HG02943 (cell line): ENCODE data around the gene IKZF1.
A peak's percentile ranks its signal among the peaks of the same experiment; 100 is the strongest.

Experiments used
- ATAC-seq: cut with Tn5 transposase; IDR thresholded peaks from one replicate; pipeline ENCODE4 v1.9.1; 2021; ENCODE audit warnings: mild to moderate bottlenecking, low read depth, moderate library complexity; ENCODE audit not compliant: unreplicated experiment

IKZF1 gene

DNA sequence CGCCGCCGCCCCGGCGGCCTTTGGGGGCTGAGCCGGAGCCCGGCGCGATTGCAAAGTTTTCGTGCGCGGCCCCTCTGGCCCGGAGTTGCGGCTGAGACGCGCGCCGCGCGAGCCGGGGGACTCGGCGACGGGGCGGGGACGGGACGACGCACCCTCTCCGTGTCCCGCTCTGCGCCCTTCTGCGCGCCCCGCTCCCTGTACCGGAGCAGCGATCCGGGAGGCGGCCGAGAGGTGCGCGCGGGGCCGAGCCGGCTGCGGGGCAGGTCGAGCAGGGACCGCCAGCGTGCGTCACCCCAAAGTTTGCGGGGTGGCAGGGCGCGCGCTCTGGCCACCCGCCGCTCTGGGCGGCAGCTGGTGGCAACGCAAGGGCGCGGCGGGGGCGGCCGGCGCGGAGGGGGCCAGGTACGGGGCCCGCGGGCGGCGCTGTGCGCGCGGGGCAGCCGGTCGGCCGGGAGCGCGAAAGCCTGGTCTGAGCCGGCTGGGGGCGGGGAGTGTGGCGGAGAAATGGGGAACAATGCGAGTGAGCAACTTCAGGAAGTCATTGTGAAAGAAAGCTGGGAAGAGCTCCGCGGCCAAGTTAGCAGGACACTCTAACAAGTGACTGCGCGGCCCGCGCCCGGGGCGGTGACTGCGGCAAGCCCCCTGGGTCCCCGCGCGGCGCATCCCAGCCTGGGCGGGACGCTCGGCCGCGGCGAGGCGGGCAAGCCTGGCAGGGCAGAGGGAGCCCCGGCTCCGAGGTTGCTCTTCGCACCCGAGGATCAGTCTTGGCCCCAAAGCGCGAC lies at the start of gene IKZF1:
IKZF1 (plus strand) TSS at position 588 of the 782 bp plus-strand sequence. CDS start 14,346 bp downstream, outside the sequence.
- peak; percentile 32 for ATAC-seq

DNA sequence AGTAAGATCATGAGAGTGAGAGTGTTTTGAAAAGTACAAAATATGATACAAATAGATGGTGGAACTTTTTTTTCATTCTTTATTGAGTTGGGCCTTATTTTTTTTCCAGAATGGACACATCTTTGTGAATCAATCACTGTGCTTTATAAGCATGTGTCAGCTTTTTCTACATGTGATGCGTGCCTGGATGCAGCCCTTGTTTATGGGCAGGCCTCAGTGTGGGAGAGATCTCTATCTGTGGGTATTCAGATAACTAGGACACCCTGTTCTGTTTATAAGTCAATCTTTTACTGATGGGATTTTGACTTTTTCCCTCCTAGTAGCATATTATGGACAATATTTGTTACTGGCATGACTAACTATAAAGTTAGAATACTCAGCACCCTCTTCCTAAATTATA lies 42.9 kb upstream of the IKZF1 start:
- no peak for ATAC-seq

DNA sequence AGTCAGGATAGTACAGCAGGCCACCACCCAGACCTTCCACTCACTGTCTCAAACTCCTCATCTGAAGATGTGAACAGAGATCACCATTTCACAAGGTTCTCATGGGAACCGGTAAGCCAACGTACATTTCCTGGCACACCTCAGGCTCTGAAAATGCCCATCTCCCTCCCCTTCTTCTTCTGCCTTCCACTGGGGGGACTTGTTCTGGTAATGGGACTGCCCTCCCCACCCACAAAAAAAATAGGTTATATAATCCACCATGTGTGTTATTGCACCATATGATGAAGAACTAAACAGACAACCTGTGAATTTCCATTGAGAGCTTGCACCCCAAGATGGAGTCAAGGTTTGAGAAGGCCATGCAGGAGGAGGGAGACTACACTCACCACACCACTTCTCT lies 42.1 kb upstream of the IKZF1 start:
- no peak for ATAC-seq

DNA sequence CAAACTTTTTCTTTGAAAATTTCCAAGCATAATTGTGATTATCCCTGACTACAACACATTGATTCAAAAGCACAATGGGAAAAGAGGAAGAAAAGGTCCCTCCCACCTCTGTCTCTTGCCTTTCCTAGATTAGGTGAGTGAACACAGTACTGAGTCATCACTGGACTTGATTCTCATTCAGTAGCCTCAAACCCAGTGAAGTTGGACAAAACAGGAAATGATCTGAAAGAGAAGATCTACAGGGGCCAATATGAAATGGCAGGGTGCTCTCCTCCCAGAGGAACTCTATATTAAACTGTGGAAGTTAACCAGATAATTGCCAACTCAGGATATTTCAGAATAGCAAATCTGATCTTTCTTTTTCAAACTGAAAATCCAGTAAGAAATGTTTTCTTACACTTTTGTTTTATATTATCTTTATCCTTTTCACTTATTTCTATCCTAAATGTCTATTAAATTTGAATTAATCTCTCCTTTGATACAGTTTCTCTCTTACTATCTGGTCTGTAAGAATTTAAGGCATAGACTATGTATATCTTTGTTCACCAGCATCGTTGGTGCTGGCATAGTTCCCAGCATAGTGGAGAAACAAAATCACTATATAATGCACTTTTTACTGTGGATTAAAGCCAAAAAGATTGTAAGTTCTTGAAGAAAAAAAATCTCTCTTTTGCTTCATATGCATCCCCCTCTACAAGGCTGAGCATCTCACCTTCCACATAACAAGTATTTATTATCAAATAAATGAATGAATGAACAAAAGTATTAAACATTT lies 41.4 kb upstream of the IKZF1 start:
- ATAC-seq: peak; percentile 52

DNA sequence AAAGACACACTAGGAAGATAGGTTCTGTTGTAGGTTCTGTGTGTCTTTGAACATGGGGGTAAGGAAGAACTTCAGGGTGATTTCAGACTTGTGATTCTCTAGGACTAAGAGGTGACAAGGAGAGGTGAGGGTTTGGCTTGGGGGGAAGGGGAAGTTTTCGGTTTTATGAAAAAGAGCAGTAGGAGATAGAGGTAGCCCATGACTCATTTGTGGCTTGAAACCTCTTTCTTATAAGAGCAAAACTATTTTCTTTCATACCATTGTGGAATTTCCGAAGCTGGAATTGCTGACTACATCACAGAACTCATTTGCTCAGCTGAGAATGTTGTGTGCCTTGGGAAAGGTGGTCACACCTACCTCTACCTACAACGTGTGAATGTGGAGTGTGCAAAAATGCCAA lies 39.6 kb upstream of the IKZF1 start:
- ATAC-seq: no peak

DNA sequence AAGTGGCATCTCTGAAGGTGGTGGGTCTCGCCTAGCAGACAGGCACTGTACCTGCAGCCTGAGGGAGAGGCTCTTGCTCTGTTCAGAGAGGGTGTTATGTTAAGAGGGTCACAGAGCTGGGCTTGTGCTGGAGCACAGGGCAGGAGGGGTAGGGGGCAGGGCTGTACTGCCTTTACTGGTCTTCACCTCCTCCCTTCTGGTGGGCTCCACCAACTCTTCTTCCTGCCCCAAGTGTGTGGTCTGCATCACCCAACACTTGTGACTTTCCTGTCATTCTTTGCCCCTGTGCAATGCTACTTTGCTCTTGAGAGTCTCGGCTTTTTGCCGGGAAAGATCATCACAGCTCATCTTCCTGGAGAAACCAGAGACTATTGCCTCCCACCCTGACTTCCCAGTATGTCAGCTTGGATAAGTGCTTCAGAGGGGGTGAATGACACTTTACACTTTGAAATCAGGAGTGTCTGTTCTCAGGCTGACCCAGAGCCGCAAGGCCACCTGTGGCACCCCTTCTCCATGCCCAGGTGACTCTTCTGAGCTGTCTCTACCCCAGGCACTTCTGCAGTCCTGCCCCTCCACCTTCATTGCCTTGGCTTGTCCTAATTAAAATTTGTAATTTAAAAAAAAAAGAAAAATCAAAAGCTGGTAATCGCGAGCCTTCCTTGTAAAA lies 38.4 kb upstream of the IKZF1 start:
- ATAC-seq: no peak

DNA sequence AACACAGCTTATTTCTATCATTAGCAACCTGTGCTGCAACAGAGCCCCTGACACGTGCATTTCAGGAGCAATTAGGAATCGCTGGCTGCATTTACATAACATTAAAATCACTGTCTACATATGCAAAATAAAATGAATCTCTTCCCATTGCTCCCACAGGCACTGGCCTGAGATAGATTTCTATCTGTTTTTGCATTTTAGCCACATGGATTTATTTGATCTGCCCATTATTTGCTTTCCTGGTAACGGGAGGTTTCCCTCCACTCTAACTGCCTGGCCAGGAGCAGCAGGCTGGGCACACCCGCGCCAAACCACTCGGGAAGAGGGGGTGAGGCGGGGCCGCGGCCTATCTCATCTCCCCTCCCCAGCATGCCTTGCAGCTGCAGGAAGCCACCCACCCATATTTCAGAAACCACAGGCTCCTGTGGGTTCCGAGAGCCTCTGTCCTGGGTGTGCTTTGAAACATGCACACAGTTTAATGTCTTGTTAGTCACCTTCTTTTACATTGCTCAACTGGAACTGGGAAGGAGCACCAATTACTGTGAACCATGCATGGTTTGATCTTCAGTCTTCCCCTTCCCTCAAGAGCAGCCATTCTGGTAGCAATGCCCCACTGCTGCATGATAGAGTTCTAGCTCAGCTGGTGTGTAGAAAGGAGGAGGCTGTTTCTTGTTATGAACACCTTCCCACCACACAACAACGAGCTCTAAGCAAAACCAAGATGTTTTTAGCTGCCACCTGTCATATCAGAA lies 37.7 kb upstream of the IKZF1 start:
- peak; percentile 46 for ATAC-seq

DNA sequence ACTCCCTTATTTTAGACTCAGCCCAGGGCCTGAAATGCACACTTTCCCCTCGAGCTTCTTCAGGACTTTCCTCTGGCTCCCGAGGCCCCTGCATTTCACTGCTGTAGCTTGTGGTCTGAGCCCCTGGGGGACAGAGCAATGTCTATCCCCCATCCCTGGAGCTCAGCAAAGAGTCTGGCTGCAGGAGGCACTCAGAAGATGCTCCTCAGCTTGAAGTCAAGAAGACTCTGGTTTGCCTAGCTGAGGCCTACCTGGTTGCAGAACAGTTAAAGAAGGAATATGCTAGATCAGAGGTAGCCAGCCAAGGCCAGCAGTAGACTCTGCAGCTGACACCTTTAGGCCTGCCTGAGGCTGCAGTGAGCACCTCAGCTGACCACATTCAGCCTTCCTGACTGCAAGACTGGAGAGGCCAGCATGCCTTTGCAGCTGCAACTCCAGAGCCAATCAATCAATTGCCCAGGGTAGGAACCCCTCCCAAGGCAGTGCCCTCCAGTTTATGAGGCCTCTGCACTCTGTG lies 36.9 kb upstream of the IKZF1 start:
- no peak for ATAC-seq

DNA sequence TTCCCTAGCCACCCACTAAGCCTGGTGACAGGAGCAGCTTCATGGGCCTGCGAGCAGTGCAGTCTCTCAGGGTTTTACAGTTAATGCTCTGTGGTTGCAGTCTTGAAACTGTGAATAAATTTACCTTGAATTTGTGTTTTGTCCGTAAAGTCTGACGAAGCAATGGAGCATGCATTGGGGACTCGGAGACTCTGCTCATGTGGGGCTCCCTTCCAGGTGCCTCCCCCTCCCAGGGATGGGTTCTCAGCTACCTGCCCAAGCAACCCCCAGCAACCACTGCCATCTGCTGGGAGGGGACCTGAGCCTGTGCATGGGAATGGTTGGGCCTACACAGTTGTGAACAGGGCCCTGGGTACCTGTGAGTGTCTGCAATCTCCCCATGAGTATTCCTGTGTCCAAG lies 36.3 kb upstream of the IKZF1 start:
- ATAC-seq: no peak

DNA sequence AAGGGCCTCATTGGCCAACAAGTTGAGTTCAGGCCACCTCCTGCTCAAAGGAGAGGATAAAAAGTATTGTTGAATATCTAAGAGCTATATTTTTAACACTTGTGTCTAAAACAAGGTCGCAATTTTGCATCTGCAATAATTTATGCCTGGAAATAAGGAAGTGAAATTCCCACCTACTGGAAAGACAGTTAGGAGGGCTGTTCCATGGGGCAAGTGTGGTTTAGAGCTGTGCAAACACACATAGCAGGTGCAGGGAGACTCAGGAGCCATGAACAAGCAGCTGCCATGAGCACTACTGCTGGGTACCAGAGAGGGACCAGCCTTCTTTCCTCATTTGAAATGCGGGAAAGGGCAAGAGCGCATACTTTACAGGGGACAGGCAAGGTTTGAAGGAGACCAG lies 35.5 kb upstream of the IKZF1 start:
- ATAC-seq: no peak

DNA sequence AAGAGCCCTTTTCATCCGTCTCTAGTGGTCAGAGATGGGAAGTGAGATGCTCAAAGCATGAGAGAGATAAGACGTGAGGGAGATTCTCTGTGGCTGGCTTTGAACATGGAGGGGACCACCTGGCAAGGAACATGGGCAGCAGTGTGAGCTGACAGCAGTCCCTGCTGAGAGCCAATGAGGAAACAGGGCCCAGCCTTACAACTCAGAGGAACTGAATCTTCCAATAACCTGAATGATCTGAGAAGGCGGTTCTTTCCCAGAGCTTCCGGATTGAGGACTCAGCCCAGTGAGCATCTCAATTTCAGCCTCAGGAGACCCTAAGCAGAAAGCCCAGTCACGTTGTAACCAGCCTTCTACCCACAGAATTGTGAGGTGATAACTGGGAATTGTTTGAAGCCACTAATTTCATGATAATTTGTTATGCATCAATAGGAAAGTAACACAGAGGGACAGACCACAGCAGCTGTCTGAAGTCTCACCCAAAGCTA lies 33.9 kb upstream of the IKZF1 start:
- ATAC-seq: no peak

DNA sequence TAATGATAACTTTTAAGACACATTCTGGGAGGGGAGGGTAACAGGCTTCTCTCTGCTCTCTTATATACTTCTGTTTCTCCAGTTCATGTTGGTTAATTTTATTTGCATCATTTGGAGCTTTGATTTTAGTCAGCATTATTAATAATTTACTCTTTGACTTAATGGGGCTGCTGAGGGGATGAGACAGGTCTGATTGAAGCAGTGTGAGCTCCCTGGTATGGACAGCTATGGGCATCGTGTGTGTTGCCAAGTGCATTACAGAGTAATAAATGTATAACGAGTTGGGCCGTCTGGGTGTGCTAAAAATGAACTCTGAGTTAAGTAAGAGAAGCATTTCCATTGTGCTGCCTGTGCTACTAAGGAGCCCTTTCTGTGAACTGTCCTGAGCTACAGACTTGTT lies 31.7 kb upstream of the IKZF1 start:
- peak; percentile 59 for ATAC-seq

DNA sequence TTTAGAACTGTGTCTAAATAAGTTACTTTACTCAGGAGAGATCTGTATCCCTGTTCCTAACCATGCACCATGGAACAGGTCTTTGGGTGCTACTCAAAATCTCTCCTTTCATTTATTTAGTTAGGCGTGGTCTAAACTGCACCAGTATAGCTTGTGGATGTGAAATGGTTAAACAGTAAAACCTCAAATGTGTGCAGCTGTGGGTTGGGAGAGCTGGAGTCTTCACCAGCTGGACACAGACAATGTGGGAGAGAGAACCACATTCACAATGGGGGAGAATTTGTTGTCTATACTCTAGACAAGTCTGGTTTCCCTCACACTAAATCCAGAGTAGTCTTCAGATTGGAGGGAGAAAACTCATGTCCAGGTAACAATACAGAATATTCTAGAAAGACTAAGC lies 31.2 kb upstream of the IKZF1 start:
- ATAC-seq: no peak

DNA sequence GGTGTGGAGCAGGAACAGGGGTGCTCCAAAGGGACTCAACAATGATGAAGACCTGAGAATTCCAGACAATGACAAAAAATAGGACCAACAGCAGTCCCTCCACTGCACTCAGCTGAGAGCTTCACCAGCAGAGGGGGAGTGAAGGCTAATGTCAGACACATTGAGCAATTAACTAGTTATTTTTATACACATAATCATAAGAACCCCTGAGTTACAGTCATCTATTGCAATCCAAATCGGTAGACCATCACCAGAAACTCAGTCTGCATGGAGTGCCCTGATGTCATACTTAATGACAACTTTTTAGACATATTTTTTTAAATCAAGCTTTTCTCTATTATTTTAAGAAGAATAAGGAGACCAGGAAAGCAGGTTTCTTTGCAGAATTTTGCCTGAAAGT lies 30.6 kb upstream of the IKZF1 start:
- no peak for ATAC-seq

DNA sequence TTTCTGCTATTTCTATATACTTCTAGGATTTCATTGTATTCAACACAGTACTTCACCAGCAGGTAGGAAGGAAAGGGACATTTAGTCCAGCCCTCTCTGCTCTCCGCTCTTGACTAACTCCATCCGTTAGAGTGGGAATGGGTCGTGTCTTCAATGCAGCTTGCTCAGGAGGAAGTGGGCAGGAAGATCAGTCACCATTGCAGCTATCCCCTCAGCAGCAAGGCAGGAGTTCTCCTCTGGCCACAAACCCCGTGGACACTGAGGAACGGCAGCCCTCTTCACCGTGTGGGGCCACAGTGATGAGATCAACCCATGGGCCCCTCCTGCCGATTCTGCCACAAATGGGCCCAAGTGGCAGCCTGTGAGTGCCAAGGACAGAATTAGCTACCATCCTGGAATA lies 30.2 kb upstream of the IKZF1 start:
- ATAC-seq: no peak

DNA sequence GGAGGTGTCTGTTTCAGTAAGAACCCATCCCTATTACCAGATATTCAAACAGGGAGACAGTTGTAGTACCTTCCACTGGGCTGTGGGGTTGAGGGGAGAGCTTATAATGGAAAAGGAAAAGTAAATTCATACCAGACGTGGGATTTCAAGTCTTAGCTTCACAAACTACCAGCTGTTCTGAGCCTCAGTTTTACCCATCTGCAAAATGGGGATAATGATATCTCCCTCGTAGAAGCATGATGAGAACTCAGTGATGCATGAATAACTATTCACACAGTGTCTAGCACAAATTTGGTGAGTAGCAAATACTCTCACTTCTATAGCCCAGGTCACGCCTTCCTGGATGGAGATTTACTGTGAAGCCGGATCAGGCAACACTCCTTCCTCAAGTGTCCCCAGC lies 29.1 kb upstream of the IKZF1 start:
- no peak for ATAC-seq

DNA sequence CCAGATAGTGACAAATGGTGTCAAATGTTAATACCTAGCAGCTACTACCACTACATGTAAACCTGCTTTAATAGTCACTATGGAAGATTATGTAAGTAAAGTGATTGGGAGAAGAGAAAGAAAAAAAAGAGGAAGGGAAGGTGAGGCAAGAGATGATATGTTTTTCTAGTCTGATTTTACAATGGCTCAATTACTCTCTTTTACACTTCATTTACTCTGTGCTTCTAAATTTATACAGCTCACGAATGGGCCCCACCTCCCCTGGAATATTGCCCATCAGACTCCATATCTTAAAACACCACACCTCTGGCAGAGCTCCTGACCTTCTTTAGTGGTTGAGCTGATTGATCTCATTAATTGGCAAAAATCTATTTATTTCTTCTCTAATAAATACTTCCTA lies 28.0 kb upstream of the IKZF1 start:
- ATAC-seq: no peak

DNA sequence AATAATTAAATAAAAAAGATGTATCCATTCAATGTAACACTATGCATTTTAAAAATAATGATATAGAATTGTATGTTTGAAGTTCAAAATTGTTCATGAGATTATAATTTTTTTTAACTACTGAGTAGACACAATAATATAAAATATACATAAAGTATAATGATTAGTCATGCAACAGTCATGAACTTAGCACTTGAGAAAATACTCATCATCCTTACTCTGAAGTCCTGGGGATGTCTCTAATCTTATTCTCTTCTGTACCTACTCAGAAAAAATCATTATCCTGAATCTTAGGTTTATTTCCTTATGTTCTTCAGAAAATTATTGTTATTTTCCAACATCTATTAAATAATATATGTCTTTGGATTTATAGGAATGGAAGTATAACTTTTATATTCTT lies 26.4 kb upstream of the IKZF1 start:
- no peak for ATAC-seq

DNA sequence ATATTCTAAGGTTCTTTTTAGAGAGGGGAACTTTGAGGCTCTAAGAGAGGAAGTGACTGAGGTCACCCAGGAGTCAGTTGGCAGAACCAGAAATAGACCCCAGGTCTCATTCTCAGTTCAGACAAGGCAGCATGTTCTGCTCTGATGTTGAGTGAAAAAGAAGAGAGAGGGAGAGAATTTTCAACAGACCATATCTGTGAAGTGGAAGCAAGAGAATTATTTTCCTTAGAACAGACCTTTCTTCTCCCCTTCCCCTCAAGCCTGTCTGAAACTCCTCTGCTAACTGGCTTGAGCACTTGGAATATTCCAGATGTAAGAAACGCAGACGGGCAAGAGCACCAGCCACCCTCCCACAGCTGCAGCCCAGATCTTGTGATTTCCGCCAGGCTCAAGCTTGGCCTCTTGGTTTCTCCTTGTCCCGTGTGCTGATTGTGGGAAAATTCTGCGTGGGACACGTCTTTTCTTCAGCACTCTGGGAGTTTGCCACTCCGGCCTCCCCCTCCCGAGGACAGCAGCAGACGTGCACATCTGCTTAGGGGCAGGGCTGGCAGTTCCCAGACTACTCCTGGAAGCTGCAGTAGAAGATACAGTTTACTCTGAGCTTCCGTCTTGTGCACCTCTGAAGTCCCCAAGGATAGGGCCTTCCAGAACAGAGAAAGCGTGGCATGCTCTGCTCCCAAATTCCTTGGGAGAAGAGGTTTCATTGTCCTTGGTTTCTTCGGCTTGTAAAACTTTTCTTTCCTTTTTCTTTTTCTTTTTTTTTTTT lies 22.7 kb upstream of the IKZF1 start:
- ATAC-seq: peak; percentile 92
